ENCODE results near the gene TMEM203. TPM values are rescaled to one million over a fixed set of nuclear protein-coding genes. Genes with fewer than 3 reads are reported as not detected.
A peak's percentile ranks its signal among the peaks of the same experiment; 100 is the strongest.

TMEM203 gene
- total RNA-seq, 1 experiment from 2014 or later = 50.6 TPM

GRCh38 chr9:137227054-137227852 is 21.8 kb upstream of the TMEM203 start, which contains the start of gene RNF224:
Gene RNF224, plus strand, starts transcription at chr9:137227502. Its CDS starts 834 bp downstream, at chr9:137228336.
- ChIA-PET POLR2A (interaction anchor here (1.0 kb wide), 3 partner anchors 13 to 38 kb away, joined by 3 to 4 read pairs (median 3); partner anchors contain the start of genes SSNA1, TPRN and TUBB4B), CTCF (interaction anchor here (0.5 to 8.9 kb wide), 38 partner anchors 8 to 279 kb away, joined by 3 to 143 read pairs (median 6); partner anchors contain the start of genes ANAPC2, EXD3, LRRC26 and MAN1B1)
- ATAC-seq (peak; percentile 58), DNase-seq (ENCODE audit: low spot score) (peak; percentile 91)
- Mint-ChIP-seq H3K4me1 (peaks cover 3% of the 10 kb centered on the region), H3K36me3 (no peaks in the 10 kb centered on the region), H3K9me3 (no peaks in the 10 kb centered on the region), H3K27me3 (ENCODE audit: low read depth) (no peaks in the 10 kb centered on the region), H3K4me3 (peak within 1 kb of the TSS; percentile 53), H3K27ac (no peak within 1 kb of the TSS; the same call in 1 of the 2 replicates)
- TF ChIP-seq CTCF (IDR thresholded peaks at IDR 0.05) (peak; percentile 85), ZBTB43 (CRISPR knock-in tag; IDR thresholded peaks at IDR 0.05) (no peak)

GRCh38 chr9:137226338-137227053 is 21.0 kb upstream of the TMEM203 start:
- POLR2A ChIA-PET = interaction anchor here (0.5 to 1.6 kb wide), 3 partner anchors 38 to 111 kb away, joined by 3 read pairs; partner anchors contain the start of gene SSNA1
- H3K27me3 Mint-ChIP-seq (ENCODE audit: low read depth) = no peaks in the 10 kb centered on the region
- no peak overlapping the region for H3K4me3 Mint-ChIP-seq
- no peaks in the 10 kb centered on the region for H3K9me3 Mint-ChIP-seq
- H3K36me3 Mint-ChIP-seq = no peaks in the 10 kb centered on the region
- CTCF ChIA-PET = interaction anchor here (1.3 to 8.9 kb wide), 14 partner anchors 9 to 215 kb away, joined by 3 to 143 read pairs (median 11); partner anchors contain the start of genes ANAPC2, NPDC1, SAPCD2 and SSNA1
- ATAC-seq (no peak), DNase-seq (ENCODE audit: low spot score) (no peak)
- peaks cover 3% of the 10 kb centered on the region for H3K4me1 Mint-ChIP-seq
- H3K27ac Mint-ChIP-seq = no peak overlapping the region; the same call in 1 of the 2 replicates
- TF ChIP-seq ATF2 (CRISPR knock-in tag; IDR thresholded peaks at IDR 0.05; ENCODE audit: borderline replicate concordance, low read depth) = no peak
- TF ChIP-seq SOX15 (CRISPR knock-in tag; IDR thresholded peaks at IDR 0.05) = no peak
- no peak for TF ChIP-seq ZNF219 (CRISPR knock-in tag; IDR thresholded peaks at IDR 0.05; ENCODE audit: borderline replicate concordance)
- TF ChIP-seq ZBTB21 (CRISPR knock-in tag; IDR thresholded peaks at IDR 0.05; ENCODE audit: borderline replicate concordance) = no peak
- no peak for TF ChIP-seq ZNF425 (CRISPR knock-in tag; conservative IDR thresholded peaks at IDR 0.05)
- no peak for TF ChIP-seq ZNF317 (CRISPR knock-in tag; IDR thresholded peaks at IDR 0.05; ENCODE audit: borderline replicate concordance, low read depth)
- TF ChIP-seq ZNF121 (CRISPR knock-in tag; IDR thresholded peaks at IDR 0.05) = no peak
- no peak for TF ChIP-seq E2F4 (CRISPR knock-in tag; IDR thresholded peaks at IDR 0.05; ENCODE audit: borderline replicate concordance, low read depth)
- TF ChIP-seq NFYB (CRISPR knock-in tag; conservative IDR thresholded peaks at IDR 0.05; ENCODE audit: low read depth) = no peak
- TF ChIP-seq CBFB (CRISPR knock-in tag; IDR thresholded peaks at IDR 0.05; ENCODE audit: low read depth) = no peak
- TF ChIP-seq SMAD4 (CRISPR knock-in tag; IDR thresholded peaks at IDR 0.05) = no peak
- no peak for TF ChIP-seq GABPB1 (CRISPR knock-in tag; IDR thresholded peaks at IDR 0.05)
- TF ChIP-seq CREB1 (CRISPR knock-in tag; IDR thresholded peaks at IDR 0.05) = no peak
- no peak for TF ChIP-seq STAT6 (CRISPR knock-in tag; conservative IDR thresholded peaks at IDR 0.05; ENCODE audit: low read depth)
- TF ChIP-seq TEAD4 (CRISPR knock-in tag; IDR thresholded peaks at IDR 0.05) = no peak

Measured in WTC11 (cell line).